Fibroblast of lung (primary cell): ENCODE data around the gene VAV1. TPM values are rescaled to one million over a fixed set of nuclear protein-coding genes. Genes with fewer than 3 reads are reported as not detected.

Source experiments
- DNase-seq, 2 donors: peaks; one replicate each; pipeline versions ENCODE4 v3.0.0 to v3.0.0-alpha.2; 2010; ENCODE audit warnings: low read depth in 2 of 2
- H2AFZ ChIP-seq: 2 replicates; pipeline ENCODE4 v1.5.1; 2012; ENCODE audit warnings: low read length, control low read depth, inconsistent platforms
- H3K27ac ChIP-seq: 2 replicates; pipeline ENCODE4 v1.5.1; 2011; ENCODE audit warnings: low read length, control low read depth; ENCODE audit not compliant: insufficient read depth
- H3K27me3 ChIP-seq: 2 replicates; pipeline ENCODE4 v1.5.1; 2011; ENCODE audit warnings: mild to moderate bottlenecking, low read length; ENCODE audit not compliant: control insufficient read depth, insufficient read depth
- H3K36me3 ChIP-seq: 2 replicates; pipeline ENCODE4 v1.5.1; 2011; ENCODE audit warnings: low read length; ENCODE audit not compliant: control insufficient read depth, insufficient read depth
- H3K4me1 ChIP-seq: 2 replicates; pipeline ENCODE4 v1.5.1; 2011; ENCODE audit warnings: low read length; ENCODE audit not compliant: control insufficient read depth, insufficient read depth; ENCODE audit errors: extremely low read depth
- H3K4me2 ChIP-seq: 2 replicates; pipeline ENCODE4 v1.5.1; 2011; ENCODE audit warnings: low read length, control low read depth; ENCODE audit not compliant: insufficient read depth; ENCODE audit errors: extremely low read depth
- H3K4me3 ChIP-seq, 4 experiments: fragments of 200-600 bp in 1 of 4; sonication (generic) in 1 of 4; replicated peaks in 1 of 4; 2 replicates each; pipeline ENCODE4 v1.5.1; 2011 to 2016; ENCODE audit warnings: low read length in 4 of 4, low read depth in 3 of 4, mild to moderate bottlenecking in 3 of 4, control low read depth in 2 of 4, inconsistent platforms in 1 of 4, mixed read lengths in 1 of 4; ENCODE audit not compliant: insufficient read depth in 1 of 4; ENCODE audit errors: control extremely low read depth in 1 of 4
- H3K79me2 ChIP-seq: 2 replicates; pipeline ENCODE4 v1.5.1; 2012; ENCODE audit warnings: mild to moderate bottlenecking, low read length, inconsistent platforms; ENCODE audit not compliant: control insufficient read depth, insufficient read depth
- H3K9ac ChIP-seq: 2 replicates; pipeline ENCODE4 v1.5.1; 2011; ENCODE audit warnings: mild to moderate bottlenecking, low read length, control low read depth; ENCODE audit not compliant: insufficient read depth
- H3K9me3 ChIP-seq: 2 replicates; pipeline ENCODE4 v1.5.1; 2012; ENCODE audit warnings: low read depth, low read length; ENCODE audit not compliant: control insufficient read depth, insufficient read depth
- H4K20me1 ChIP-seq: 2 replicates; pipeline ENCODE4 v1.5.1; 2011; ENCODE audit warnings: low read length; ENCODE audit not compliant: control insufficient read depth, insufficient read depth; ENCODE audit errors: extremely low read depth
- EZH2 ChIP-seq: IDR thresholded peaks from 2 replicates; pipeline ENCODE4 v1.5.1; 2012; ENCODE audit warnings: low read length, control low read depth, mild to moderate bottlenecking; ENCODE audit errors: missing control alignments
- polyA plus RNA-seq, 2 donors: library from polyadenylated mRNA; depleted of rRNA in 1 of 2; stranded (reverse) in 1 of 2; unstranded in 1 of 2; fragments of >200 nt; gene quantifications; 2 replicates each; pipeline ENCODE4 v1.2.1, GENCODE V29; 2011 to 2012; ENCODE audit warnings: missing spikeins in 1 of 2
- total RNA-seq: library from RNA; depleted of rRNA; stranded (reverse); fragments of >200 nt; gene quantifications from 2 replicates; pipeline ENCODE4 v1.2.1, GENCODE V29; 2014
- TF ChIP-seq, protein P1 (sequence below), 2 donors: IDR thresholded peaks in 1 of 2; conservative IDR thresholded peaks in 1 of 2; 1 replicate in 1 of 2; 2 replicates in 1 of 2; pipeline ENCODE4 v1.5.1; 2011 to 2012; ENCODE audit warnings: low read length in 2 of 2, control low read depth in 1 of 2, inconsistent platforms in 1 of 2, low read depth in 1 of 2, mild to moderate bottlenecking in 1 of 2

VAV1 gene
- total and polyA plus RNA-seq, 2 donors (not counting 1 experiment from before 2014, with no cell fraction given), result not detected

DNA sequence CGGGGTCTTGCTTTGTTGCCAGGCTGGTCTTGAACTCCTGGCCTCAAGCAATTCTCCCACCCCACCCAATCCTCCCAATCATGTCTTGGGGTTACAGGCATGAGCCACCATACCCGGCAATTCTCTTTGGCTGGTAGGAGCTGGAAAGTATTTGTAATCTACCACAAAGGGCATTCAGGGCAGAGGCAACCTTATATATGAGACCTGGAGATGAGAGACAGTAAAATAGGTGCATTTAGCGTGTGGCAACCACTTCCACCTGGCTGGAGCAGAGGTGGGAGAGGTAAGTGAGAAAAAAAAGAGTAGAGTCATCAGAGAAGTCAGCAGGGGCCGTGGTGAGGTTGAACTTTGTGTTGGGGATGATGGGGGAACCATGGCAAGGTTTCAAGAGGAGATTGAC, 36.8 kb downstream of the VAV1 start:
- H3K27me3 ChIP-seq, result no peaks in the 10 kb centered on the region
- no peak overlapping the region for H2AFZ ChIP-seq
- H3K36me3 ChIP-seq, result no peaks in the 10 kb centered on the region
- no peaks in the 10 kb centered on the region for H3K9me3 ChIP-seq
- no peak overlapping the region for H3K4me3 ChIP-seq
- no peaks in the 10 kb centered on the region for H3K79me2 ChIP-seq
- H3K4me1 ChIP-seq, result no peaks in the 10 kb centered on the region
- no peak for DNase-seq
- H3K27ac ChIP-seq, result no peak overlapping the region
- no peaks in the 10 kb centered on the region for H4K20me1 ChIP-seq
- no peak overlapping the region for H3K9ac ChIP-seq
- no peak for TF ChIP-seq EZH2
- TF ChIP-seq, protein P1, sequence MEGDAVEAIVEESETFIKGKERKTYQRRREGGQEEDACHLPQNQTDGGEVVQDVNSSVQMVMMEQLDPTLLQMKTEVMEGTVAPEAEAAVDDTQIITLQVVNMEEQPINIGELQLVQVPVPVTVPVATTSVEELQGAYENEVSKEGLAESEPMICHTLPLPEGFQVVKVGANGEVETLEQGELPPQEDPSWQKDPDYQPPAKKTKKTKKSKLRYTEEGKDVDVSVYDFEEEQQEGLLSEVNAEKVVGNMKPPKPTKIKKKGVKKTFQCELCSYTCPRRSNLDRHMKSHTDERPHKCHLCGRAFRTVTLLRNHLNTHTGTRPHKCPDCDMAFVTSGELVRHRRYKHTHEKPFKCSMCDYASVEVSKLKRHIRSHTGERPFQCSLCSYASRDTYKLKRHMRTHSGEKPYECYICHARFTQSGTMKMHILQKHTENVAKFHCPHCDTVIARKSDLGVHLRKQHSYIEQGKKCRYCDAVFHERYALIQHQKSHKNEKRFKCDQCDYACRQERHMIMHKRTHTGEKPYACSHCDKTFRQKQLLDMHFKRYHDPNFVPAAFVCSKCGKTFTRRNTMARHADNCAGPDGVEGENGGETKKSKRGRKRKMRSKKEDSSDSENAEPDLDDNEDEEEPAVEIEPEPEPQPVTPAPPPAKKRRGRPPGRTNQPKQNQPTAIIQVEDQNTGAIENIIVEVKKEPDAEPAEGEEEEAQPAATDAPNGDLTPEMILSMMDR (conservative IDR thresholded peaks at IDR 0.05 in 1 of 2, IDR thresholded peaks at IDR 0.05 in 1 of 2; ENCODE audit: low read depth in 1 of 2, low read length in 2 of 2), result no peak
- no peak overlapping the region for H3K4me2 ChIP-seq

GRCh38 chr19:6811378-6811777, 38.9 kb downstream of the VAV1 start:
- H2AFZ ChIP-seq, result no peak overlapping the region
- H3K4me1 ChIP-seq, result no peaks in the 10 kb centered on the region
- no peaks in the 10 kb centered on the region for H3K27me3 ChIP-seq
- H3K36me3 ChIP-seq, result no peaks in the 10 kb centered on the region
- no peak overlapping the region for H3K9ac ChIP-seq
- no peak overlapping the region for H3K4me3 ChIP-seq
- no peaks in the 10 kb centered on the region for H3K79me2 ChIP-seq
- DNase-seq, result no peak
- TF ChIP-seq, protein P1 (conservative IDR thresholded peaks at IDR 0.05 in 1 of 2, IDR thresholded peaks at IDR 0.05 in 1 of 2; ENCODE audit: low read depth in 1 of 2, low read length in 2 of 2), result no peak
- TF ChIP-seq EZH2, result no peak
- no peak overlapping the region for H3K4me2 ChIP-seq
- no peak overlapping the region for H3K27ac ChIP-seq
- H3K9me3 ChIP-seq, result no peaks in the 10 kb centered on the region
- no peaks in the 10 kb centered on the region for H4K20me1 ChIP-seq

DNA sequence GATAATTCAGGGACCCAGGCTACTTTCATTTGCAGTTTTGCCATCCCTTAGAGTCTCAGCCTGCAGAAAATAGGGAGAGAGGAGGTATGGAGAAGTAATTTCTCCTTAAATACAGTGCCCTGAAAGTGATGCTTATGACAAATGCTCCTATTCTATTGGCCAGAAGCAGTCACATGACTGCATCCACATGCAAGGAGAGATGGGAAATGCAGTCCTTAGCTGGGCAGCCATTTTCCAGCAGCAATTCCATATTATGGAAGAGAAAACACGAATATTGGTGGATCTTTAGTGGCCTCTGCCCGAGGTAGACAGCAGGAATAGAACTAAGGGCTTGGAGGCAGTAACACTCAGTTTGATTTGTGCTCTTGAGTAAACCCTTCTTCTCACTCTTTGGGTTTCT, 39.4 kb downstream of the VAV1 start:
- Histone ChIP-seq H3K9ac (no peak overlapping the region), H3K4me1 (no peaks in the 10 kb centered on the region), H3K36me3 (no peaks in the 10 kb centered on the region), H3K79me2 (no peaks in the 10 kb centered on the region), H2AFZ (no peak overlapping the region), H3K4me3 (no peak overlapping the region), H3K27me3 (no peaks in the 10 kb centered on the region), H3K9me3 (no peaks in the 10 kb centered on the region), H3K4me2 (no peak overlapping the region), H4K20me1 (no peaks in the 10 kb centered on the region), H3K27ac (no peak overlapping the region)
- DNase-seq, result peak; percentile 37 to 58
- TF ChIP-seq, protein P1 (conservative IDR thresholded peaks at IDR 0.05 in 1 of 2, IDR thresholded peaks at IDR 0.05 in 1 of 2; ENCODE audit: low read depth in 1 of 2, low read length in 2 of 2), result no peak
- no peak for TF ChIP-seq EZH2
